ENCODE measurements around the gene TNS4.

The TNS4 gene

GRCh38 chr17:40431231-40431602, 70.2 kb downstream of the TNS4 start:
- no peak for DNase-seq

GRCh38 chr17:40430272-40431230, 70.9 kb downstream of the TNS4 start:
- peak in 1 of 2 experiments; percentile 1 for DNase-seq

GRCh38 chr17:40427002-40427491, 74.4 kb downstream of the TNS4 start:
- peak in 1 of 2 experiments; percentile 34 for DNase-seq

Data from activated CD4-positive, alpha-beta T cell treated with anti-CD3 and anti-CD28 coated beads, Interleukin-2, amount 50 U/mL, for 48 hours (primary cell).